ENCODE results near the gene CBLIF. TPM values are rescaled to one million over a fixed set of nuclear protein-coding genes. Genes with fewer than 3 reads are reported as not detected.
"Not testable (repeated sequence)": the region's sequence is repeated elsewhere in the genome, so short reads cannot be mapped to it uniquely, and the experiment has no call there.

CBLIF gene
- total RNA-seq, 1 donor from 2014 or later, result not detected

DNA sequence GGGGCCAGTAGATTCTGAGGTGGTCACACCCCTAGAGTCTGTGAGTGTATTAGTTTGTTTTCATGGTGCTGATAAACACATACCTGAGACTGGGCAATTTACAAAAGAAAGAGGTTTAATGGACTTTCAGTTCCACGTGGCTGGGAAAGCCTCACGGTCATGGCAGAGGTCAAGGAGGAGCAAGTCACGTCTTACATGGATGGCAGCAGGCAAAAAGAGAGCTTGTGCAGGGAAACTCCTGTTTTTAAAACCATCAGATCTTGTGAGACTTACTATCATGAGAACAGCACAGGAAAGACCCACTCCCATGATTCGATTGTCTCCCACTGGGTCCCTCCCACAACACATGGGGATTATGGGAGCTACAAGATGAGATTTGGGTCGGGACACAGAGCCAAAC is 60.9 kb downstream of the CBLIF start:
- H3K9me3 ChIP-seq (ENCODE audit: control insufficient read depth in 3 of 3, low read length in 3 of 3); H3K36me3 ChIP-seq (ENCODE audit: control insufficient read depth in 3 of 3, insufficient read depth in 3 of 3, low read length in 3 of 3); H3K27me3 ChIP-seq (ENCODE audit: control insufficient read depth in 3 of 3, insufficient read depth in 3 of 3, low read length in 3 of 3); H3K9ac ChIP-seq (ENCODE audit: low read depth in 1 of 3, low read length in 3 of 3); H3K27ac ChIP-seq (ENCODE audit: low read depth, low read length); H3K4me1 ChIP-seq (ENCODE audit: control insufficient read depth in 3 of 3, insufficient read depth in 3 of 3, low read length in 3 of 3); H3K4me3 ChIP-seq (ENCODE audit: low read length in 3 of 3): not testable (repeated sequence)

GRCh38 chr11:59783632-59784090 is 61.6 kb downstream of the CBLIF start:
- peaks cover 3 to 12% (median 6%) of the 10 kb centered on the region in 3 donors for H3K36me3 ChIP-seq (ENCODE audit: control insufficient read depth in 3 of 3, insufficient read depth in 3 of 3, low read length in 3 of 3)
- H3K9ac ChIP-seq (ENCODE audit: low read depth in 1 of 3, low read length in 3 of 3), result no peak overlapping the region
- no peaks in the 10 kb centered on the region for H3K27me3 ChIP-seq (ENCODE audit: control insufficient read depth in 3 of 3, insufficient read depth in 3 of 3, low read length in 3 of 3)
- no peaks in the 10 kb centered on the region for H3K9me3 ChIP-seq (ENCODE audit: control insufficient read depth in 3 of 3, low read length in 3 of 3)
- H3K4me1 ChIP-seq (ENCODE audit: control insufficient read depth in 3 of 3, insufficient read depth in 3 of 3, low read length in 3 of 3), result peaks cover 2 to 10% (median 4%) of the 10 kb centered on the region in 3 donors
- H3K4me3 ChIP-seq (ENCODE audit: low read length in 3 of 3), result no peak overlapping the region
- no peak overlapping the region for H3K27ac ChIP-seq (ENCODE audit: low read depth, low read length)

GRCh38 chr11:59782080-59782479 is 63.2 kb downstream of the CBLIF start:
- no peaks in the 10 kb centered on the region for H3K27me3 ChIP-seq (ENCODE audit: control insufficient read depth in 3 of 3, insufficient read depth in 3 of 3, low read length in 3 of 3)
- no peak overlapping the region for H3K9ac ChIP-seq (ENCODE audit: low read depth in 1 of 3, low read length in 3 of 3)
- peaks cover 1 to 8% (median 3%) of the 10 kb centered on the region in 3 donors for H3K4me1 ChIP-seq (ENCODE audit: control insufficient read depth in 3 of 3, insufficient read depth in 3 of 3, low read length in 3 of 3)
- H3K27ac ChIP-seq (ENCODE audit: low read depth, low read length), result no peak overlapping the region
- H3K4me3 ChIP-seq (ENCODE audit: low read length in 3 of 3), result no peak overlapping the region
- H3K36me3 ChIP-seq (ENCODE audit: control insufficient read depth in 3 of 3, insufficient read depth in 3 of 3, low read length in 3 of 3), result peaks cover 2 to 3% (median 3%) of the 10 kb centered on the region in 3 donors
- H3K9me3 ChIP-seq (ENCODE audit: control insufficient read depth in 3 of 3, low read length in 3 of 3), result no peaks in the 10 kb centered on the region

DNA sequence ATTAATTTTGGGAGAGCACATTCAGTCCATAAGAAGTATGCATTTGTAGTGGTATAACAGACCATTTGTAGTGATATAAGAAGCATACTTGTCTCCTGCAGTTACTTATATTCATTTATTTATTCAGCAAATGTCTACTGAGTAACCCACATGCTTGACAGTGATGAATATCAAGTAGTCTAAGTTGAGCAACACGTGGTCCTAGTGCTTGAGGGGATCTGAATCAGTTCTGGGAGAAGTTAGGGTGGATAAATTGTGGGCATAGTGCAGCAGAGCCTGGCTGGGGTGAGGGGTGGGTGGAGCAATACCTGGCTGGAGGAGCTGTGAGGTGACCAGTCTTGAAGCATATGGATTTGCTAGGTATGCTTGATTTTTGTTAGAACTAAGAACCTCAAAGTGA is 65.8 kb downstream of the CBLIF start:
- Histone ChIP-seq H3K36me3 (ENCODE audit: control insufficient read depth in 3 of 3, insufficient read depth in 3 of 3, low read length in 3 of 3) (peaks cover 2 to 12% (median 10%) of the 10 kb centered on the region in 3 donors), H3K9ac (ENCODE audit: low read depth in 1 of 3, low read length in 3 of 3) (no peak overlapping the region), H3K27ac (ENCODE audit: low read depth, low read length) (no peak overlapping the region)

More for the DNA sequence above, 65.8 kb downstream of the CBLIF start:
- H3K27me3 ChIP-seq (ENCODE audit: control insufficient read depth in 3 of 3, insufficient read depth in 3 of 3, low read length in 3 of 3), result no peaks in the 10 kb centered on the region
- H3K9me3 ChIP-seq (ENCODE audit: control insufficient read depth in 3 of 3, low read length in 3 of 3), result no peaks in the 10 kb centered on the region
- H3K4me1 ChIP-seq (ENCODE audit: control insufficient read depth in 3 of 3, insufficient read depth in 3 of 3, low read length in 3 of 3), result peaks cover 0 to 3% (median 0%) of the 10 kb centered on the region in 3 donors
- H3K4me3 ChIP-seq (ENCODE audit: low read length in 3 of 3), result no peak overlapping the region

Other genes with a start within 250 kb of the CBLIF start
- gene OSBP, start 229.7 kb downstream of the CBLIF start, total RNA-seq, result 60.5 TPM
- gene PATL1, start 176.5 kb downstream of the CBLIF start, total RNA-seq, result 4.2 TPM
- gene OR10V1, start 131.7 kb downstream of the CBLIF start, total RNA-seq, result not detected
- 2.6 TPM for gene STX3, start 90.1 kb downstream of the CBLIF start, total RNA-seq
- gene MRPL16, start 34.7 kb downstream of the CBLIF start, total RNA-seq, result 23.5 TPM
- 1.6 TPM for gene TCN1, start 21.0 kb upstream of the CBLIF start, total RNA-seq
- gene OOSP3, start 33.3 kb upstream of the CBLIF start, total RNA-seq, result not detected
- not detected for gene OOSP1, start 92.9 kb upstream of the CBLIF start, total RNA-seq
- gene OOSP4A, start 118.5 kb upstream of the CBLIF start, total RNA-seq, result not detected
- not detected for gene OOSP4B, start 171.7 kb upstream of the CBLIF start, total RNA-seq
- gene OOSP2, start 194.9 kb upstream of the CBLIF start, total RNA-seq, result not detected
- 6.8 TPM for gene MS4A3, start 211.2 kb upstream of the CBLIF start, total RNA-seq
- under 0.01 TPM for gene MS4A2, start 243.2 kb upstream of the CBLIF start, total RNA-seq